Spleen (tissue), 11 donors: ENCODE measurements around the gene ARHGAP22. TPM values are rescaled to one million over a fixed set of nuclear protein-coding genes. Genes with fewer than 3 reads are reported as not detected.

ENCODE experiments used
- DNase-seq: peaks from one replicate; pipeline ENCODE4 v3.0.0-alpha.2; 2020
- H3K27ac ChIP-seq, 8 donors: fragments of 200-600 bp; sonication (generic) in 7 of 8; 1 replicate in 4 of 8; 2 replicates in 4 of 8; pipeline versions ENCODE4 v1.5.0 to v1.8.0; 2016 to 2021; ENCODE audit warnings: inconsistent platforms in 4 of 8, mild to moderate bottlenecking in 4 of 8, moderate library complexity in 1 of 8
- H3K27me3 ChIP-seq, 7 donors: fragments of 200-600 bp; sonication (generic) in 6 of 7; replicated peaks in 1 of 7; 1 replicate in 4 of 7; 2 replicates in 3 of 7; pipeline versions ENCODE4 v1.5.0 to v1.8.0; 2016 to 2021; ENCODE audit warnings: inconsistent platforms in 3 of 7, mild to moderate bottlenecking in 1 of 7
- H3K36me3 ChIP-seq, 6 donors: fragments of 200-600 bp; sonication (generic) in 5 of 6; 1 replicate in 4 of 6; 2 replicates in 2 of 6; pipeline versions ENCODE4 v1.5.0 to v1.8.0; 2016 to 2021; ENCODE audit warnings: inconsistent platforms in 2 of 6
- H3K4me1 ChIP-seq, 6 donors: fragments of 200-600 bp; sonication (generic) in 5 of 6; 1 replicate in 3 of 6; 2 replicates in 3 of 6; pipeline versions ENCODE4 v1.5.0 to v1.8.0; 2016 to 2021; ENCODE audit warnings: inconsistent platforms in 3 of 6
- H3K4me3 ChIP-seq, 8 donors: fragments of 200-600 bp; sonication (generic) in 7 of 8; 1 replicate in 4 of 8; 2 replicates in 4 of 8; pipeline versions ENCODE4 v1.5.0 to v1.8.0; 2016 to 2021; ENCODE audit warnings: inconsistent platforms in 4 of 8, mild to moderate bottlenecking in 4 of 8, moderate library complexity in 2 of 8
- H3K9me3 ChIP-seq, 8 donors: fragments of 200-600 bp; sonication (generic) in 7 of 8; 1 replicate in 4 of 8; 2 replicates in 4 of 8; pipeline versions ENCODE4 v1.5.0 to v1.8.0; 2016 to 2021; ENCODE audit warnings: inconsistent platforms in 4 of 8
- POLR2A ChIP-seq, 3 donors: fragments of 450-650 bp; IDR thresholded peaks; one replicate each; pipeline ENCODE4 v1.5.1; 2017; ENCODE audit warnings: antibody characterized with exemption in 3 of 3, mild to moderate bottlenecking in 1 of 3
- POLR2AphosphoS5 ChIP-seq, 3 donors: sonication (generic); formaldehyde crosslinking; IDR thresholded peaks; one replicate each; pipeline ENCODE4 v1.5.1; 2017; ENCODE audit warnings: antibody characterized with exemption in 3 of 3
- WGBS, 5 donors: extraction: QIAGEN DNeasy Blood & Tissue Kit in 3 of 5; methylation state at CpG; one replicate each; pipeline versions ENCODE4 v1.1.5 to v1.1.7; 2013 to 2018; 5-methylcytosine and 5-hydroxymethylcytosine counted together
- intact Hi-C: fragments of 100-400 bp; cut with DNase I; formaldehyde crosslinking; loops from one replicate; pipeline ENCODE4 v1.15.0; 2023; ENCODE audit warnings: low total_unique reads
- polyA plus RNA-seq, 3 donors: library from polyadenylated mRNA; stranded (reverse); fragments of 200-250 nt; gene quantifications; one replicate each; pipeline ENCODE4 v1.2.1, GENCODE V29; 2013
- total RNA-seq, 7 donors: library from RNA; depleted of rRNA in 3 of 7; stranded (reverse); fragments of >200 nt in 3 of 7; fragmentation: NEBNext Ultra II Directional in 4 of 7; extraction: Animal tissue kit (Norgen Biotek cat#: 25700) in 4 of 7; gene quantifications; one replicate each; pipeline versions ENCODE4 v1.1.0 to v1.2.1, GENCODE V29; 2016 to 2021
- TF ChIP-seq, protein P1 (sequence below), 11 experiments: fragments of 200-600 bp in 7 of 11; fragments of 450-650 bp in 4 of 11; sonication (generic) in 4 of 11; IDR thresholded peaks in 8 of 11; conservative IDR thresholded peaks in 3 of 11; 1 replicate in 7 of 11; 2 replicates in 4 of 11; pipeline versions ENCODE4 v1.4.0 to v1.8.0; 2016 to 2021; ENCODE audit warnings: antibody characterized with exemption in 11 of 11, inconsistent platforms in 4 of 11, mild to moderate bottlenecking in 1 of 11
- donor health status: healthy with polysubstance abuse.
- donor health status: DM: no; HTN: no; CAD: no; lungs with moderate emphysema.
- donor health status: DM: no; HTN: no; CAD: no.
- donor health status: Bipolar disorder and iron deficiency.
- donor health status: healthy.
- donor health status: DM: no; HTN: no; CAD: no.
- donor health status: DM: yes; HTN: yes; CAD: no.

Gene ARHGAP22
- total and polyA plus RNA-seq, 10 donors: 0.56 to 7.5 (median 3.2) TPM

DNA sequence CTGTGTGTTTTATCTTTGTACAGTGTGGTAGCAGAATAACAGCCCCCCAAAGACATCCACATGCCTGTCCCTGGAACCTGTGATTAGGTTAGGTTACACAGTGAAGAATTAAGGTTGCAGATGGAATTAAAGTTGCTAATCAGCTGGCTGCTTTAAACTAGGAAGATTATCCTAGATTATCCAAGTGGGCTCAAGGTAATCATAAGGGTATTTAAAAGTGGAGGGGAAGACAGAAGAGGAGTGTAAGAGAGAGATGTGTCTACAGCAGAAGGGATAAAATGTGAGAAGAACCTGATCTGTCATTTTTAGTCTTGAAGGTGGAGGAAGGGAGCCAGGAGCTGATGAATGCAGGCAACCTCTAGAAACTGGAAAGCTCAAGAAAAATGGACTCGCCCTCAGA, 117.6 kb downstream of the ARHGAP22 start:
- DNase-seq: no peak
- Histone ChIP-seq H3K27me3 (no peaks in the 10 kb centered on the region), H3K9me3 (peaks cover 0 to 3% (median 0%) of the 10 kb centered on the region in 8 donors), H3K27ac (no peak overlapping the region), H3K4me1 (no peaks in the 10 kb centered on the region), H3K4me3 (no peak overlapping the region), H3K36me3 (no peaks in the 10 kb centered on the region)
- TF ChIP-seq POLR2AphosphoS5 (IDR thresholded peaks at IDR 0.05) (no peak), POLR2A (IDR thresholded peaks at IDR 0.05) (no peak)
- TF ChIP-seq, protein P1, sequence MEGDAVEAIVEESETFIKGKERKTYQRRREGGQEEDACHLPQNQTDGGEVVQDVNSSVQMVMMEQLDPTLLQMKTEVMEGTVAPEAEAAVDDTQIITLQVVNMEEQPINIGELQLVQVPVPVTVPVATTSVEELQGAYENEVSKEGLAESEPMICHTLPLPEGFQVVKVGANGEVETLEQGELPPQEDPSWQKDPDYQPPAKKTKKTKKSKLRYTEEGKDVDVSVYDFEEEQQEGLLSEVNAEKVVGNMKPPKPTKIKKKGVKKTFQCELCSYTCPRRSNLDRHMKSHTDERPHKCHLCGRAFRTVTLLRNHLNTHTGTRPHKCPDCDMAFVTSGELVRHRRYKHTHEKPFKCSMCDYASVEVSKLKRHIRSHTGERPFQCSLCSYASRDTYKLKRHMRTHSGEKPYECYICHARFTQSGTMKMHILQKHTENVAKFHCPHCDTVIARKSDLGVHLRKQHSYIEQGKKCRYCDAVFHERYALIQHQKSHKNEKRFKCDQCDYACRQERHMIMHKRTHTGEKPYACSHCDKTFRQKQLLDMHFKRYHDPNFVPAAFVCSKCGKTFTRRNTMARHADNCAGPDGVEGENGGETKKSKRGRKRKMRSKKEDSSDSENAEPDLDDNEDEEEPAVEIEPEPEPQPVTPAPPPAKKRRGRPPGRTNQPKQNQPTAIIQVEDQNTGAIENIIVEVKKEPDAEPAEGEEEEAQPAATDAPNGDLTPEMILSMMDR (IDR thresholded peaks at IDR 0.05 in 8 of 11, conservative IDR thresholded peaks at IDR 0.05 in 3 of 11): no peak
- 68 to 100% (median 88%) methylated on average over 1 of the region's 1 CpG for WGBS, 5 donors
- intact Hi-C loops: no loop called here

DNA sequence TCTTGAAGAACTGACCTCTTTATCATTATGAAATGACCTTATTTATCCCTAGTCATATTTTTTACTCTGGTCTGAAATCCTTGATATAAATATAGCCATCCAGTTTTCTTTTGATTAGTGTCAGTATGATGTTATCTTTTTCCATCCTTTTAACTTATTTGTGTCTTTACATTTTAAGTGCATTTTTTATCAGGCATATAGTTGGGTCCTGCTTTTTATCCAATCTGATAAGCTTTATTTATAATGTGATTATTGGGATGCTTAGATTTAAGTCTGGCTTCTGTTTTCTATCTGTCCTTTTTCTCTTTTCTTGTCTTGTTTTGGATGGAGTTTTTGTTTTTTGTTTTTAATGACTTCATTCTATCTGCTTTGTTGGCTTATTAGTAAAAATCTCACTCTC, 119.2 kb downstream of the ARHGAP22 start:
- TF ChIP-seq POLR2AphosphoS5 (IDR thresholded peaks at IDR 0.05) (no peak), POLR2A (IDR thresholded peaks at IDR 0.05) (no peak)
- TF ChIP-seq, protein P1 (IDR thresholded peaks at IDR 0.05 in 8 of 11, conservative IDR thresholded peaks at IDR 0.05 in 3 of 11): no peak
- no peaks in the 10 kb centered on the region for H3K4me1 ChIP-seq
- no peak overlapping the region for H3K4me3 ChIP-seq
- DNase-seq: no peak
- intact Hi-C loops: no loop called here
- H3K9me3 ChIP-seq: peaks cover 0 to 3% (median 0%) of the 10 kb centered on the region in 8 donors
- H3K36me3 ChIP-seq: no peaks in the 10 kb centered on the region
- no peak overlapping the region for H3K27ac ChIP-seq
- H3K27me3 ChIP-seq: peaks cover 0 to 4% (median 0%) of the 10 kb centered on the region in 7 donors

DNA sequence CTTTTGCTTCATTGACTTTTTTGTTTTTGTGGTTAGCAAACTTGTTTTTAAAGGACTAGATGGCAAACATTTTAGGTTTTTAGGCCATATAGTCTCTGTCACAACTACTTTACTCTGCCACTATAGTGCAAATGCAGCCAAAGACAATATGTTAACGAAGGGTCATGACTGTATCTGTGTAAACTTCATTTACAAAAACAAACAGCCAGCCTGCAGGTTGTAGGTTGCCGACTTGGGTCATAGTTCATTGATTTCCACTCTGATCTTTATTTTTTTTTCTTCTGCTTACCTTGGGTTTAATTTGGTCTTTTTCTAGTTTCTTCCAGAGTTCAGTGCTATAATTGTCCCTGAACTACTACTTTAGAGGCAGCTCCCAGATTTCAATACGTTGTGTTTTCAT, 120.0 kb downstream of the ARHGAP22 start:
- 75 to 83% (median 79%) methylated on average over 3 of the region's 3 CpGs for WGBS, 5 donors
- DNase-seq: no peak
- TF ChIP-seq, protein P1 (IDR thresholded peaks at IDR 0.05 in 8 of 11, conservative IDR thresholded peaks at IDR 0.05 in 3 of 11): no peak
- TF ChIP-seq POLR2AphosphoS5 (IDR thresholded peaks at IDR 0.05): no peak
- no peak for TF ChIP-seq POLR2A (IDR thresholded peaks at IDR 0.05)
- no peaks in the 10 kb centered on the region for H3K4me1 ChIP-seq
- no peak overlapping the region for H3K27ac ChIP-seq
- H3K27me3 ChIP-seq: peaks cover 0 to 9% (median 0%) of the 10 kb centered on the region in 7 donors
- intact Hi-C loops: no loop called here
- no peak overlapping the region for H3K4me3 ChIP-seq
- no peaks in the 10 kb centered on the region for H3K36me3 ChIP-seq
- peaks cover 0 to 3% (median 0%) of the 10 kb centered on the region in 8 donors for H3K9me3 ChIP-seq

DNA sequence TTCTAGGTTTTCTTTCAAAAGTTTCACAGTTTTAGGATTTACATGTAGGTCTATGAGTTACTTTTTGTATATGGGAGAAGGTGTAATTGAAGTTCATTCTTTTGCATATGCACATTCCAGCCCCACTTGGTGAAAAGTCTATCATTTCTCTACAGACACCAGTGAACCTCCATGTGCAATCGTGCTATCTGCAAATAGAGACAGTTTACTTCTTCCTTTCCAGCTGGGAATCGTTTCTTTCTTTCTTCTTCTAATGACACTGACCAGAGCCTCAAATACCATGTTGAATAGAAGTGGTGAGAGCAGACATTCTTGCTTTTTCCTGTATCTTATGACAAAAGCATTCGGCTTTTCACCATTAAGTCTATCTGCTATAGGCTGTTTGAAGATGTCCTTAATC, 122.7 kb downstream of the ARHGAP22 start:
- 70 to 80% (median 74%) methylated on average over 3 of the region's 3 CpGs for WGBS, 5 donors
- Histone ChIP-seq H3K27ac (no peak overlapping the region), H3K27me3 (peaks cover 0 to 17% (median 0%) of the 10 kb centered on the region in 7 donors), H3K4me1 (no peaks in the 10 kb centered on the region), H3K4me3 (no peak overlapping the region), H3K36me3 (no peaks in the 10 kb centered on the region), H3K9me3 (peaks cover 0 to 3% (median 0%) of the 10 kb centered on the region in 8 donors)
- TF ChIP-seq POLR2A (IDR thresholded peaks at IDR 0.05) (no peak), POLR2AphosphoS5 (IDR thresholded peaks at IDR 0.05) (no peak)
- TF ChIP-seq, protein P1 (IDR thresholded peaks at IDR 0.05 in 8 of 11, conservative IDR thresholded peaks at IDR 0.05 in 3 of 11): no peak
- DNase-seq: no peak
- intact Hi-C loops: no loop called here
